ENCODE results near the gene SDS. TPM values are rescaled to one million over a fixed set of nuclear protein-coding genes. Genes with fewer than 3 reads are reported as not detected.

SDS gene
- total and polyA plus RNA-seq, 2 experiments from 2014 or later = 0.39 to 0.43 TPM

GRCh38 chr12:113443030-113443539 lies 39.4 kb upstream of the SDS start:
- peaks cover 8% of the 10 kb centered on the region for H3K27me3 ChIP-seq
- H3K4me2 ChIP-seq = no peak overlapping the region
- no peaks in the 10 kb centered on the region for H4K20me1 ChIP-seq (ENCODE audit: insufficient read depth, poor library complexity, severe bottlenecking)
- no peaks in the 10 kb centered on the region for H3K9me2 ChIP-seq (replicated peaks; ENCODE audit: insufficient read depth)
- no peaks in the 10 kb centered on the region for H3K9me3 ChIP-seq (ENCODE audit: low read depth)
- H3K27ac ChIP-seq = no peak overlapping the region
- TF ChIP-seq EZH2 (IDR thresholded peaks at IDR 0.05; ENCODE audit: borderline replicate concordance) = no peak
- TF ChIP-seq EZH2phosphoT487 (IDR thresholded peaks at IDR 0.05; ENCODE audit: low read depth, severe bottlenecking, unreplicated experiment) = no peak
- TF ChIP-seq, protein P1, sequence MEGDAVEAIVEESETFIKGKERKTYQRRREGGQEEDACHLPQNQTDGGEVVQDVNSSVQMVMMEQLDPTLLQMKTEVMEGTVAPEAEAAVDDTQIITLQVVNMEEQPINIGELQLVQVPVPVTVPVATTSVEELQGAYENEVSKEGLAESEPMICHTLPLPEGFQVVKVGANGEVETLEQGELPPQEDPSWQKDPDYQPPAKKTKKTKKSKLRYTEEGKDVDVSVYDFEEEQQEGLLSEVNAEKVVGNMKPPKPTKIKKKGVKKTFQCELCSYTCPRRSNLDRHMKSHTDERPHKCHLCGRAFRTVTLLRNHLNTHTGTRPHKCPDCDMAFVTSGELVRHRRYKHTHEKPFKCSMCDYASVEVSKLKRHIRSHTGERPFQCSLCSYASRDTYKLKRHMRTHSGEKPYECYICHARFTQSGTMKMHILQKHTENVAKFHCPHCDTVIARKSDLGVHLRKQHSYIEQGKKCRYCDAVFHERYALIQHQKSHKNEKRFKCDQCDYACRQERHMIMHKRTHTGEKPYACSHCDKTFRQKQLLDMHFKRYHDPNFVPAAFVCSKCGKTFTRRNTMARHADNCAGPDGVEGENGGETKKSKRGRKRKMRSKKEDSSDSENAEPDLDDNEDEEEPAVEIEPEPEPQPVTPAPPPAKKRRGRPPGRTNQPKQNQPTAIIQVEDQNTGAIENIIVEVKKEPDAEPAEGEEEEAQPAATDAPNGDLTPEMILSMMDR (IDR thresholded peaks at IDR 0.05; ENCODE audit: poor library complexity) = no peak
- DNase-seq (ENCODE audit: low spot score) = no peak
- H3K36me3 ChIP-seq (replicated peaks; ENCODE audit: insufficient read depth, low read depth) = no peaks in the 10 kb centered on the region
- no peak overlapping the region for H3K4me3 ChIP-seq
- no peaks in the 10 kb centered on the region for H3K79me2 ChIP-seq
- H3K4me1 ChIP-seq (ENCODE audit: insufficient read depth) = peaks cover 4% of the 10 kb centered on the region
- H2AFZ ChIP-seq = no peak overlapping the region
- WGBS (ENCODE audit: low lambda C conversion rate, missing lambda C conversion rate) = 84% methylated on average over 6 of the region's 6 CpGs

GRCh38 chr12:113440947-113441782 lies 37.5 kb upstream of the SDS start:
- WGBS (ENCODE audit: low lambda C conversion rate, missing lambda C conversion rate) = 36% methylated on average over 14 of the region's 14 CpGs
- no peak overlapping the region for H3K4me3 ChIP-seq

DNA sequence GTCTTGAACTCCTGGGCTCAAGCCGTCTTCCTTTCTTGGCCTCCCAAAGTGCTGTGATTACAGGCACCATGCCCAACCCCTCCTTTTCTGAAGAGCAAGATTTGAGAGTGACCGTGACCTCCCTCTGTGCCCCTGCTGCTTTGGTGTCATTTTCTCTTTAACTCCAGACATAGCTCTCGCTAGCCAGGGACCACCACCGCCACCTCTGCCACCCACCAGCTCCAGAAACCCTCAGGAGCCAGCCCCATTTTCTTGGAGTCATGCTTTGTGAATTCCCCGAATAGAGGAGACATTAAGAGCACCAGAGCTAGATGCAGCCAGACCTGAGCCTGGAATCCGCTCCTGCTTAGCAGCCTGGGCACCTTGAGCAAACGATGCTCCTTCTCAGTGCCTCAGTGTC lies 36.6 kb upstream of the SDS start:
- Histone ChIP-seq H3K27me3 (peaks cover 8% of the 10 kb centered on the region), H3K4me2 (no peak overlapping the region), H3K79me2 (no peaks in the 10 kb centered on the region), H3K4me1 (ENCODE audit: insufficient read depth) (peaks cover 4% of the 10 kb centered on the region), H3K9me3 (ENCODE audit: low read depth) (no peaks in the 10 kb centered on the region), H3K27ac (no peak overlapping the region), H2AFZ (no peak overlapping the region), H4K20me1 (ENCODE audit: insufficient read depth, poor library complexity, severe bottlenecking) (no peaks in the 10 kb centered on the region), H3K36me3 (replicated peaks; ENCODE audit: insufficient read depth, low read depth) (no peaks in the 10 kb centered on the region), H3K4me3 (no peak overlapping the region), H3K9me2 (replicated peaks; ENCODE audit: insufficient read depth) (no peaks in the 10 kb centered on the region)
- DNase-seq (ENCODE audit: low spot score) = no peak
- no peak for TF ChIP-seq EZH2 (IDR thresholded peaks at IDR 0.05; ENCODE audit: borderline replicate concordance)
- no peak for TF ChIP-seq EZH2phosphoT487 (IDR thresholded peaks at IDR 0.05; ENCODE audit: low read depth, severe bottlenecking, unreplicated experiment)
- TF ChIP-seq, protein P1 (IDR thresholded peaks at IDR 0.05; ENCODE audit: poor library complexity) = no peak
- WGBS (ENCODE audit: low lambda C conversion rate, missing lambda C conversion rate) = 81% methylated on average over 7 of the region's 7 CpGs

More at GRCh38 chr12:113440947-113441782, 37.5 kb upstream of the SDS start:
- Histone ChIP-seq H4K20me1 (ENCODE audit: insufficient read depth, poor library complexity, severe bottlenecking) (no peaks in the 10 kb centered on the region), H3K79me2 (no peaks in the 10 kb centered on the region), H3K27ac (no peak overlapping the region), H3K4me2 (no peak overlapping the region), H3K9me3 (ENCODE audit: low read depth) (no peaks in the 10 kb centered on the region), H3K4me1 (ENCODE audit: insufficient read depth) (peaks cover 4% of the 10 kb centered on the region), H3K9me2 (replicated peaks; ENCODE audit: insufficient read depth) (no peaks in the 10 kb centered on the region), H3K27me3 (peaks cover 8% of the 10 kb centered on the region), H3K36me3 (replicated peaks; ENCODE audit: insufficient read depth, low read depth) (no peaks in the 10 kb centered on the region), H2AFZ (no peak overlapping the region)
- DNase-seq (ENCODE audit: low spot score) = no peak
- TF ChIP-seq EZH2 (IDR thresholded peaks at IDR 0.05; ENCODE audit: borderline replicate concordance) = no peak
- TF ChIP-seq, protein P1 (IDR thresholded peaks at IDR 0.05; ENCODE audit: poor library complexity) = no peak
- no peak for TF ChIP-seq EZH2phosphoT487 (IDR thresholded peaks at IDR 0.05; ENCODE audit: low read depth, severe bottlenecking, unreplicated experiment)
